Stimulated activated memory B cell treated with anti-CD40 and anti-IgM and Interleukin-4, amounts not matched to agents 10 μg/mL and 1 μg/mL and 100 μg/mL, for 72 hours (primary cell): ENCODE measurements around the gene GPR78.

Experiments
- ATAC-seq: fragments of 150-1000 bp; cut with Tn5 transposase; 2 replicates; pipeline ENCODE4 v1.10.0; 2021
- H3K27ac Mint-ChIP-seq: one replicate; pipeline ENCODE4 v1.8.0; 2022; ENCODE audit warnings: mild to moderate bottlenecking, mixed read lengths
- H3K27me3 Mint-ChIP-seq: one replicate; pipeline ENCODE4 v1.8.0; 2022; ENCODE audit warnings: mixed read lengths
- H3K36me3 Mint-ChIP-seq: one replicate; pipeline ENCODE4 v1.8.0; 2022; ENCODE audit warnings: mixed read lengths
- H3K4me1 Mint-ChIP-seq: one replicate; pipeline ENCODE4 v1.8.0; 2022; ENCODE audit warnings: mixed read lengths
- H3K4me3 Mint-ChIP-seq: one replicate; pipeline ENCODE4 v1.8.0; 2022; ENCODE audit warnings: mild to moderate bottlenecking, moderate library complexity, mixed read lengths
- H3K9me3 Mint-ChIP-seq: one replicate; pipeline ENCODE4 v1.8.0; 2022; ENCODE audit warnings: mixed read lengths

GPR78 gene

DNA sequence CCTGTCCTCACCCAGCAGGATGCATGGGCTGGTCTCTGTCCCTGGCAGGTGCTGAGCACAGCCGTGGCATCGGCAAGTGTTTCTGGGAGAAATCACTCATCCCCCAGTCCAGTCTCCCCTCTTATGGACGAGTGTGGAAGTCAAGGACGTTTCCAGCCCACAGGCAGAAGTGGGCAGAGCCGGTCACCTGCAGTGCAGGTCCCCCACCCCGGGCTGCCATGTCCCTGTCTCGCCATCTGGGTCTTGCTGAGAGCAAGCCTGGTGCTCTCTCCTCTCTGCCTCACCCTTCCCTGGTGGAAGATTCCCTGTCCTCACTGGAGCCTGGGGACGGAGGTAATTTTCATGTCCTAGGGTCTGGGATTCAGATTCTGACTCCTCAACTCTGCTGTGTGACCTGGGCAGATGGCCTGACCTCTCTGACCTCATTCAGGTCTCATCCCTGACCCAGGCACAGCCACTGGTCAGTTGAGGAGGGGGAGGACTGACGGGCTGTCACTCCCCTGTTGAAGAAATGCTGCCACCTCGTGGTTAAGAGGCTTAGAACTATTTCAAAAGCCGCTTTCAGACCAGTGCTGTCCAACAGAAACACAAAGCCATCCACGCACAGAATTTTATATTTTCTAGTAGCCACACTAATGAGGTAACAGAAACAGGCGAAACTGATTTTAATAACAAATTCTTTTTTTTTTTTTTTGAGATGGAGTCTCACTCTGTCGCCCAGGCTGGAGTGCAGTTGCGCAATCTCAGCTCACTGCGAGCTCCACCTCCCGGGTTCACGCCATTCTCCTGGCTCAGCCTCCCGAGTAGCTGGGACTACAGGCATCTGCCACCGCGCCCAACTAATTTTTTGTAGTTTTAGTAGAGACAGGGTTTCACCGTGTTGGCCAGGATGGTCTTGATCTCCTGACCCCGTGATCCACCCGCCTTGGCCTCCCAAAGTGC is 14.2 kb downstream of the GPR78 start:
- Mint-ChIP-seq H3K4me3 (no peak overlapping the region), H3K27me3 (peaks cover 52% of the 10 kb centered on the region), H3K36me3 (no peaks in the 10 kb centered on the region), H3K27ac (no peak overlapping the region), H3K9me3 (no peaks in the 10 kb centered on the region), H3K4me1 (peaks cover 7% of the 10 kb centered on the region)
- no peak for ATAC-seq

DNA sequence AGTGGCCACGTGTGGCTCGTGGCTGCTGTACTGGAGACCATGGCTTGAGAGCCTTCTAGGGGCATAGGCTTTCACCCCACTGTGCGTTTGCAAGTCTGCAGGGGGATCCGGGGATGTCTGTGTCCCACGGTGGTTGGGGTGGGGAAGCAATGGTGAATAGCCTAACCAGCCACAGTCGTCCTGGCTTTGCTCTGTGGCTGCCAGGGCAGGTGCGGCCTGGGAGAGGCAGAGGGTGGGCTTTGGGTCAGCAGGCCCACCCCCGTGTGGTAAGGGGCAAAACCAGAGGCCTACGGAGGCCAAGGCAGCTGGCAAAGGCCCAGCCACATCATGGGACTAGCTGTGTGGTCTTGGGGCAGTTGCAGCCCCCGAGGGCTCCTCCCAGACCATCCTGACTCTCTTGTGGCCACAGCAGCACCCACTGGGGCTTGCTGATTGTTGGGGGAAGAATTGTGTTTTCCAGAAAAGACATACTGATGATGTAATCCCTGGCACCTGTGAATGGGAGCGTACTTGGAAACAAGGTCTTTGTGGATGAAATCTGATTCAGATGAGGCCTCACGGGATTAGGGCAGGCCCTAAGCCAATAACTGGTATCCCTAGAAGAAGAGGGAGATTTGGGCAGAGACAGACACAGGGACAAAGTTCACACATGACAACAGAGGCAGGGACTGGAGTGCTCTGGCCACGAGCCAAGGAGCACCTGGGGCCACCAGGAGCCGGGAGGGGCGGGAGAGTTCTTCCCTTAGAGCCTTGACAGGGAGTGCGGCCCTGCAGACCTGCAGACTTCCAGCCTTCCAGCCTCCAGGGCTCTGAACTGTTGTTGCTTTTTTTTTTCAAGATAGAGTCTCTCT is 15.3 kb downstream of the GPR78 start:
- Mint-ChIP-seq H3K4me1 (peaks cover 7% of the 10 kb centered on the region), H3K27me3 (peaks cover 47% of the 10 kb centered on the region), H3K27ac (no peak overlapping the region), H3K36me3 (no peaks in the 10 kb centered on the region), H3K4me3 (no peak overlapping the region), H3K9me3 (no peaks in the 10 kb centered on the region)
- no peak for ATAC-seq

DNA sequence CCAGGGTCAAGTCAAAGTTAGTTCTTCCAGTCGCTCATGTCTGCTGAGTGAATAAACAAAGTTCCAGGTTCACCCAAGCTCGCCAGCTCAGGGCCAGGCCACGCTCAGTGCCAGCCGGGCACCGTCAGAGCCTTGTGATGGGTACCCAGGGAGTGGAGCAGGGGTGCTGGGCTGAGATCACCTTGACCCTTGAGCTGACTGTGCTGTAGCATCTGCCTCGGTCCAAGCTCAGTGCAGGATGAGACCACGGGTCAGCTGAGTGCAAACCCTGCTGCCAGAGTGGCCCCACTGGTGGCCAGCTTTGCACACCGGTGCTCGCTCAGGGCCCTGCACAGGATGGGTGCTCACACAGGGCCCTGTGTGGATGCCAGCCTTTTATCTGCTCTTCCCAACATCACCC is 16.7 kb downstream of the GPR78 start:
- no peak overlapping the region for H3K4me3 Mint-ChIP-seq
- ATAC-seq: no peak
- no peak overlapping the region for H3K27ac Mint-ChIP-seq
- H3K27me3 Mint-ChIP-seq: peaks cover 35% of the 10 kb centered on the region
- no peaks in the 10 kb centered on the region for H3K9me3 Mint-ChIP-seq
- no peaks in the 10 kb centered on the region for H3K36me3 Mint-ChIP-seq
- H3K4me1 Mint-ChIP-seq: peaks cover 7% of the 10 kb centered on the region

DNA sequence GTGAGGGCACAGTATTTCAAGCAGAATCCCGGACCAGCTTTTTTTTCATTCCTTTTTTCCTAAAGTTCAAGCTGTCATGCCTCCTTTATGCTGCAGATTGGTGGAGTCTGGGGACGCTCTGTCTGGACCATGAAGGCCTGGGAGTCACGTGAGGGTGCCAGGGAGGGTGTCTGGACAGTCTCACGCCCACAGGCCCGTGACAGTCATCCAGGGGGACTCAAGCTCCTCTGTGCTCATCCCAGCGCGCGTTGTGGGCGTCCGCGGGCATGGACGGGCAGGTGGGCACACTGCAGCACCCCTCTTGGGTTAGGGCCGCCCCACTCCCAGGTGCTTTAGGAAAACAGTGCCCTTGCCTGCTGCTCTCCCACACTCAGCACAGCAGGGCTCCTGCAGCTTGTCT is 17.1 kb downstream of the GPR78 start:
- H3K4me1 Mint-ChIP-seq: peaks cover 7% of the 10 kb centered on the region
- H3K9me3 Mint-ChIP-seq: no peaks in the 10 kb centered on the region
- no peak overlapping the region for H3K4me3 Mint-ChIP-seq
- H3K27me3 Mint-ChIP-seq: peaks cover 35% of the 10 kb centered on the region
- no peak overlapping the region for H3K27ac Mint-ChIP-seq
- H3K36me3 Mint-ChIP-seq: no peaks in the 10 kb centered on the region
- ATAC-seq: no peak

DNA sequence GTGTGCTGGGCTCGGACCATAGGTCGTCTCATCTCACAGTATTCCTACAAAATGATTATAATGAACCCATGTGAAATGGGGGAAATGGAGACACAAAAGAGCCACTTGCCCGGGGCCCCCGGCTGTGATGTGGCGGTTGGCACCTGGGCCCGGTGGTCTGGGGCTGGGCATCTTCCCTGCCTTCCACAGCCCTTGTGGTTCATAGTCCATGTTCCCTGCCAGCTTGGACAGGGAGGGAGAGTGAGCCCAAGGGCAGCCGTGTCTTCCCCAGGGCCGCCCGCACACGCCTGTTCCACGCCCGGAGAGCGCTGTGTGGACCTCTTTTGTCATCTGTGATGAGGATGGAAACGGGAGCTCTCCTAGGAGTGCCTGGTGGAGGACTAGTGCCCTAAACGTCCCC is 17.6 kb downstream of the GPR78 start:
- no peaks in the 10 kb centered on the region for H3K9me3 Mint-ChIP-seq
- no peaks in the 10 kb centered on the region for H3K36me3 Mint-ChIP-seq
- H3K27me3 Mint-ChIP-seq: peaks cover 33% of the 10 kb centered on the region
- peaks cover 7% of the 10 kb centered on the region for H3K4me1 Mint-ChIP-seq
- H3K4me3 Mint-ChIP-seq: no peak overlapping the region
- no peak overlapping the region for H3K27ac Mint-ChIP-seq
- no peak for ATAC-seq

DNA sequence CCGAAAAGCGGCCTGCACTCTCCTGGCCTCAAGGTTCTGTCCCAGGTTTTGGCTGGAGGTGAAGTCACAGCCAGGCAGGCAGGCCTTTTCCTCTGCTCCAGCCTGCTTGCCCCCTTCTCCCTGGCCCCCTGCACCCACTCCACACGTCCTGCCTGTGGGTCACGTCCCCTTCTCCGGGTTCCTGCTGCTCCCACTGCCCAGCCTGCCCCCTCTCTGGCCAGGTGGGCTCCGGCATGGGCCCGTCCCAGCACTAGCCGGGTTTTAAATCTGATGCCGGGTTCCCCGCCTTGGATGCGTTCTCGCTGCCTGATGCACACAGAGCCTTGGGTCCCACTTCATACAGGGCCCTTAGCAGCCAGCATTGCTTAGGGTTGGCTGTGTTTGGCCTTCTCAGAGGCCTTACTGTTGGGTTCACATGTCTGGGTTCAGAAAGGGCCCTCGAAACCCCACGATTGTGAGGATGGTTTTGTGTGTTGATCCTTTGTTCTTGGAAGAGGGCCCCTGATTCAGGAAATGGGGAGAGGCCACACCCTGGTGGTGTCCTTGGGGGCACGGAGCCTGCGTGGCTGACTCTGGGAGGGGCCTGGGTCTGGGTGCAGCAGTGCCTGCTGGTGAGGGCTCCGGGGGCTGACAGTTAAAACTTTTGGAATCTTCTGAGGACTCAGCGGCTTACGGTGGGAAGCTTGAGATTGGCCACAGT is 18.3 kb downstream of the GPR78 start:
- Mint-ChIP-seq H3K4me1 (peaks cover 7% of the 10 kb centered on the region), H3K27ac (no peak overlapping the region)
- no peak for ATAC-seq

DNA sequence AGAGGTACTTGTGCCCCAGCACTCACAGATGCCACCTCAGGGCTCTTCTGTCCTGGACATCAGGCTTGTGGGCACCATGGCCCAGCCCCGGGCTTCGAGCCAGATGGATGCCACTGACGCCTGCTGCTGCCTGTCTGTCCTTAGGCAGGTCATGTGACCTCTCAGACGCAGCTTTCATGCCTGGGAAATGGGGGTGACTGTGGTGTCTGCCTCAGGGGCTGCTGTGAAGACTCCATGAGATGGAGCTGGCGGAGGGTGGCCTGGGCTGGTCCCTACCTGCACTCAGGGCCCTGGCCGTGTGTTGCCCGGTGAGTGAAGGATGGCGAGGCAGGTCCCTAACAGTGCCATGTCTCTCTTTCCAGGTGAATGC is 18.9 kb downstream of the GPR78 start:
- no peak overlapping the region for H3K4me3 Mint-ChIP-seq
- no peaks in the 10 kb centered on the region for H3K36me3 Mint-ChIP-seq
- no peak for ATAC-seq
- H3K9me3 Mint-ChIP-seq: no peaks in the 10 kb centered on the region
- peaks cover 5% of the 10 kb centered on the region for H3K4me1 Mint-ChIP-seq
- no peak overlapping the region for H3K27ac Mint-ChIP-seq
- H3K27me3 Mint-ChIP-seq: peaks cover 20% of the 10 kb centered on the region

More for the DNA sequence above, 18.3 kb downstream of the GPR78 start:
- Mint-ChIP-seq H3K27me3 (peaks cover 26% of the 10 kb centered on the region), H3K4me3 (no peak overlapping the region), H3K36me3 (no peaks in the 10 kb centered on the region), H3K9me3 (no peaks in the 10 kb centered on the region)

DNA sequence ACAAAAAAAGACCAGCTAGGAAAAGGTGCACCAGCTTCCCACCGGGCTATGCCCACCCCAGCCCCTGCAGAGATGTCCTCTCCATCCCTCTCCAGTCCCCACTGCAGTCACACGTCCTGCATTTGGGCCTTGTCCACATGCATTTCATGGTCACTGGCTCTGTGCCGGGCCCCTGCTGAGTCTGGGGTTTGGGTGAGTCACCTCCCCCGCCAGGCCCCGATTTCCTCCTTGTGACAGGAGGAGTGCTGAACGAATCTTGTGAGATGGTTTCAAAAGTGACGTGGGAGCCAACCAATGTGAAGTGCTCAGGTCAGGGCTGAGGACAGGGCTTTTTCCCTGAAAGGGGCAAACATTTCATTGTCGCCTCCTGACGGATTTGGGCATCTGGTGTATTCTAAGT is 19.5 kb downstream of the GPR78 start:
- Mint-ChIP-seq H3K4me3 (no peak overlapping the region), H3K27ac (no peak overlapping the region), H3K4me1 (no peaks in the 10 kb centered on the region), H3K36me3 (no peaks in the 10 kb centered on the region), H3K9me3 (no peaks in the 10 kb centered on the region), H3K27me3 (peaks cover 15% of the 10 kb centered on the region)
- ATAC-seq: no peak

DNA sequence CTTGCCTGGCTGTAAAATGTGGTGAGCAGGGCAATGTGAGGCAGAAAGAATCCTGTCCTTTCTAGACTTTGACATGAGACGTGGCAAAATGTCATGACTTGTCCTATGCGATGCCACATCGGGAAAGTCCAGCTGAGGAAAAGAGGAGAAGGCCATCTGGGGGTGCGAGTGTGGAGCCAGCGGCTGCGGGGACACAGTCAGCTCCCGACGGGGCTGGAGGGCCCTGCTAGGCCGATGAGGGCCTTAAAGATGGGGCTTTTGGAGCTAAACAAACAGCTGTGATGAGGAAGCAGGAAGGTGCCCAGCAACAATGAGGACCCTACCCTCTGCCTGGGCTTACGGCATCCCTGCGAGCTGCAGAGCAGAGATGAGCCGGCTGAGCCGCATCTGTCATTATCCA is 20.1 kb downstream of the GPR78 start:
- no peaks in the 10 kb centered on the region for H3K9me3 Mint-ChIP-seq

DNA sequence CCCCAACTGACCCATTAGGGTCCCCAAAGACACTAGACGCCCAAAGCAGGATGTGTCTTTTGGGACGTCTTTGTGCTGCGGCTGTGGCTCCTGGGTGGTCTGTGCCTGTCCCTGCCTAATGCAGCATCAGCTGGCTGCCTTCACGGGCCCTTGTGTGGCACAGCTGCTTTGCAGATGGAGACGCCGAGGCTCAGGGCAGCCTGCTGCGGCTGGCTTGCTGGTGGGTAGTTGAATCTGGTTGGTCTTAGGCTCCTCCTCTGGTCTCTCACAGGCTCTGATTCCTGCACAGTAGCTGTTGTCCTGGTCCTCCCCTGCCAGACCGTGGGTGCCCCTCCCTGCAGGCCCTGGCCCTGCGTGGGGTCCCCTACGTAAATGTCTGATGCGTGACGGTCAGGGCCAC is 20.5 kb downstream of the GPR78 start:
- Mint-ChIP-seq H3K27ac (no peak overlapping the region), H3K9me3 (no peaks in the 10 kb centered on the region), H3K27me3 (peaks cover 13% of the 10 kb centered on the region), H3K4me3 (no peak overlapping the region), H3K36me3 (no peaks in the 10 kb centered on the region), H3K4me1 (no peaks in the 10 kb centered on the region)
- no peak for ATAC-seq

More for the DNA sequence above, 20.1 kb downstream of the GPR78 start:
- ATAC-seq: no peak
- Mint-ChIP-seq H3K27ac (no peak overlapping the region), H3K4me1 (no peaks in the 10 kb centered on the region), H3K27me3 (peaks cover 13% of the 10 kb centered on the region), H3K4me3 (no peak overlapping the region), H3K36me3 (no peaks in the 10 kb centered on the region)

DNA sequence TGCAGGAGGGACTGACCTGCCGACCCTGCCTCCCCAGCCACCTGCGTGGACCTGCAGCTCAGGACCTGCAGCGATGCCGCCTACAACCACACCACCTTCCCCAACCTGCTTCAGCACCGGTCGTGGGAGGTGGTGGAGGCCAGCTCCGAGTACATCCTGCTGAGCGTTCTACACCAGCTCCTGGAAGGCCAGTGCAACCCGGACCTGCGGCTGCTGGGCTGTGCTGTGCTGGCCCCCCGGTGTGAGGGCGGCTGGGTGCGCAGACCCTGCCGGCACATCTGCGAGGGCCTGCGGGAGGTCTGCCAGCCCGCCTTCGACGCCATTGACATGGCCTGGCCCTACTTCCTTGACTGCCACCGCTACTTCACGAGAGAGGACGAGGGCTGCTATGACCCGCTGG is 20.9 kb downstream of the GPR78 start:
- H3K36me3 Mint-ChIP-seq: no peaks in the 10 kb centered on the region
- H3K27ac Mint-ChIP-seq: no peak overlapping the region
- no peaks in the 10 kb centered on the region for H3K9me3 Mint-ChIP-seq
- no peaks in the 10 kb centered on the region for H3K4me1 Mint-ChIP-seq
- no peak overlapping the region for H3K4me3 Mint-ChIP-seq
- peaks cover 13% of the 10 kb centered on the region for H3K27me3 Mint-ChIP-seq
- no peak for ATAC-seq

DNA sequence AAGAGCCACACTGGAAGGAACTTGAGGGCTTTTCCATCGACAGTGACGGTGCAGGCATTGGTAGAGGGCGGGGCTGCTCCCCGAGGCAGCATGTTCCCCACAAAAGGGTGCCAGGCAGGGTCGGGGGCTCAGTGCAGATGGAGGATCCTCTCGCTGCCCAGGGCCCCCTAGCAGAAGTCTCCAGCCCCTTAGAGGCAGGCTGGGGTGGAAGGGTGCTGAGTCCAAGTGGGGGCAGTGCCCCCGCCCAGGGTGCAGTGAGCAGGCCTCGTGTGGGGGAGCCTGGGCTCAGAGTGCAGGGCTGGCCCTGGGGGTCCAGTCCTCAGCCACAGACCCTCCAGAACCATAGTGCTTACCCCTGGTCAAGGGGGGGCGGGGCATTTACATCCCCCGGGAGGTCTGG is 21.4 kb downstream of the GPR78 start:
- no peaks in the 10 kb centered on the region for H3K36me3 Mint-ChIP-seq
- H3K27me3 Mint-ChIP-seq: peaks cover 13% of the 10 kb centered on the region
- no peak for ATAC-seq
- no peaks in the 10 kb centered on the region for H3K4me1 Mint-ChIP-seq
- H3K9me3 Mint-ChIP-seq: no peaks in the 10 kb centered on the region
- no peak overlapping the region for H3K27ac Mint-ChIP-seq
- H3K4me3 Mint-ChIP-seq: no peak overlapping the region

DNA sequence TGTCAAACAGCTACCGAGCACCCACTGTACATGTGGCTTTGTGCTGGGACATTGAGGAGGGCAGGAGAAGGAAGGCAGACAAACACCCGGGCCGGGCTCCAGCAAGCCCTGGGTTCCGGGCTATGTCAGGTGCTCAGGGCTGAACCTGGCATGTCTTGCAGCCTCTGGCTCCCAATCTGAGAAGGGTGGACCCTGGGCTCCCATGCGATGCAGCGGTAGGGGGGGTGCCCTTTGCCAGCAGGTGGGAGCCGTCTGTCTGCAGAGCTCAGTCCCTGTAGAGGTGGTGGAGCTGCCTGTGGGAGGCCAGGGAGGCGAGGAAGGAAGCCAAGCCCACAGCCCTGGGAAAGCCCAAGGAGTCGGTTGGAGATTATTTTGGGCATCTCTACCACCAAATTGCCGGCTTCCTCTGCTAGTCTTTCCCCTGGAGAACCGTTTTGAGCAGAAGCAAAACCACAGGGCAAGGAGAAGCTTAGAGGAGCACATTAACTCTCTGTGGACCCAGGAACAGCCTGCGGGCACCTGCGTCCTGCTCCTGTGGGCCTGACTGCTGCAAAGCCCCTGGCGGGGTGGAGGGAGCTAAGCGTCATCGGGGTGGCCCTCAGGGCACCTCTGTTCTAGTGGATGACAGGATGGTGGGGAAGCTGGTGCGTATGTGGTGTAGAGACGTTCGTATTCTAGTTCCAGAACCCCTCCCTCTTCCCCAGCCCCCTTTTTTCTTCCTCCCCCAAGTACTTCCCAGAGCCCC is 22.7 kb downstream of the GPR78 start:
- Mint-ChIP-seq H3K4me1 (no peaks in the 10 kb centered on the region), H3K36me3 (no peaks in the 10 kb centered on the region), H3K27me3 (peaks cover 13% of the 10 kb centered on the region), H3K9me3 (no peaks in the 10 kb centered on the region), H3K4me3 (no peak overlapping the region), H3K27ac (no peak overlapping the region)
- no peak for ATAC-seq

DNA sequence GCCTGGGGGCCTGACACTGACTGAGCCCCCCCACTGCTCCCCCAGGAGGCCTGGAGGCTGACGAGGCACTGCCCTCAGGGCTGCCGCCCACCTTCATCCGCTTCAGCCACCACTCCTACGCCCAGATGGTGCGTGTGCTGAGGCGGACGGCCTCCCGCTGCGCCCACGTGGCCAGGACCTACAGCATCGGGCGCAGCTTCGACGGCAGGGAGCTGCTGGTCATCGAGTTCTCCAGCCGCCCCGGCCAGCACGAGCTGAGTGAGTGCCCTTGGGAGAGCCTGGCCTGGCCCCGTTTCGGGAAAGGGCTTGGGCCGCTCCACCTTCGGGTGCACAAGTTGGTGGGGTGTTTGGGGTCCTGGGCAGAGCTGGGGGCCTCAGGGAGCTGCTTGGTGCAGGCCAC is 23.7 kb downstream of the GPR78 start:
- Mint-ChIP-seq H3K27ac (no peak overlapping the region), H3K27me3 (peaks cover 9% of the 10 kb centered on the region), H3K36me3 (no peaks in the 10 kb centered on the region), H3K9me3 (peaks cover 1% of the 10 kb centered on the region), H3K4me3 (no peak overlapping the region), H3K4me1 (no peaks in the 10 kb centered on the region)
- ATAC-seq: no peak

DNA sequence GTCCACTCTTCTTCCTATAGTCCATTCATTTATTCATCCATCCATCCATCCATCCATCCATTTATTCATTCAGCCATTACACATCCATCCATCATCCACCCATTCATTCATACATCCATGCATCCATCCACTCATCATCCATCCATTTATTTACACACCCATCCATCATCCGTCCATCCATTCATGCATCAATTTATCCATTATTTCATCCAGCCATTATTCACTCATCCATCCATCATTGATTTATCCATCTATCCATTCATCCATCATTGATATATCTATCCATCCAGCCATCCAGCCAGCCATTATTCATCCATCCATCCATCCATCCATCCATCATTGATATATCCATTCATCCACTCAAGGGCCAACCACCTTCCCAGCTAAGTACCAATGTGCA is 25.1 kb downstream of the GPR78 start:
- no peaks in the 10 kb centered on the region for H3K36me3 Mint-ChIP-seq
- no peak for ATAC-seq

More for the DNA sequence above, 25.1 kb downstream of the GPR78 start:
- Mint-ChIP-seq H3K4me1 (no peaks in the 10 kb centered on the region), H3K9me3 (peaks cover 4% of the 10 kb centered on the region), H3K4me3 (no peak overlapping the region), H3K27ac (no peak overlapping the region), H3K27me3 (peaks cover 10% of the 10 kb centered on the region)
